Measurements from ENCODE around the gene NRG3.

Gene NRG3

GRCh38 chr10:82918022-82918421 lies 1043.0 kb downstream of the NRG3 start:
- TF ChIP-seq CTCF (IDR thresholded peaks at IDR 0.05; ENCODE audit: low read depth, low read length, missing control alignments), result no peak
- DNase-seq (ENCODE audit: low read depth), result no peak
- H3K4me3 ChIP-seq (ENCODE audit: low read depth, low read length), result no peak overlapping the region

- TF ChIP-seq CTCF (IDR thresholded peaks at IDR 0.05; ENCODE audit: low read depth, low read length, missing control alignments), result no peak
- DNase-seq (ENCODE audit: low read depth), result no peak
- H3K4me3 ChIP-seq (ENCODE audit: low read depth, low read length), result no peak overlapping the region
Observed at GRCh38 chr10:82922046-82922445, 1047.1 kb downstream of the NRG3 start.

- DNase-seq (ENCODE audit: low read depth), result no peak
- no peak for TF ChIP-seq CTCF (IDR thresholded peaks at IDR 0.05; ENCODE audit: low read depth, low read length, missing control alignments)
- H3K4me3 ChIP-seq (ENCODE audit: low read depth, low read length), result no peak overlapping the region
Observed at GRCh38 chr10:82922755-82923154, 1047.8 kb downstream of the NRG3 start.

GRCh38 chr10:82924711-82925110 lies 1049.7 kb downstream of the NRG3 start:
- no peak overlapping the region for H3K4me3 ChIP-seq (ENCODE audit: low read depth, low read length)
- TF ChIP-seq CTCF (IDR thresholded peaks at IDR 0.05; ENCODE audit: low read depth, low read length, missing control alignments), result no peak
- DNase-seq (ENCODE audit: low read depth), result no peak

- no peak for DNase-seq (ENCODE audit: low read depth)
- H3K4me3 ChIP-seq (ENCODE audit: low read depth, low read length), result no peak overlapping the region
- TF ChIP-seq CTCF (IDR thresholded peaks at IDR 0.05; ENCODE audit: low read depth, low read length, missing control alignments), result no peak
Observed at GRCh38 chr10:82925547-82925946, 1050.6 kb downstream of the NRG3 start.

GRCh38 chr10:82932451-82932850 lies 1057.5 kb downstream of the NRG3 start:
- TF ChIP-seq CTCF (IDR thresholded peaks at IDR 0.05; ENCODE audit: low read depth, low read length, missing control alignments), result no peak
- no peak overlapping the region for H3K4me3 ChIP-seq (ENCODE audit: low read depth, low read length)
- no peak for DNase-seq (ENCODE audit: low read depth)

- DNase-seq (ENCODE audit: low read depth), result no peak
- no peak for TF ChIP-seq CTCF (IDR thresholded peaks at IDR 0.05; ENCODE audit: low read depth, low read length, missing control alignments)
- H3K4me3 ChIP-seq (ENCODE audit: low read depth, low read length), result no peak overlapping the region
Observed at GRCh38 chr10:82934429-82934828, 1059.4 kb downstream of the NRG3 start.

Data from GM12864 (cell line).